GM18858 (cell line): ENCODE measurements around the gene ZNF518B.
A peak's percentile ranks its signal among the peaks of the same experiment; 100 is the strongest.
"Not testable (repeated sequence)": the region's sequence is repeated elsewhere in the genome, so short reads cannot be mapped to it uniquely, and the experiment has no call there.

Experiments
- ATAC-seq: cut with Tn5 transposase; IDR thresholded peaks from one replicate; pipeline ENCODE4 v1.9.1; 2021; ENCODE audit not compliant: unreplicated experiment

ZNF518B gene

GRCh38 chr4:10459305-10459704 is 2.1 kb upstream of the ZNF518B start:
- ATAC-seq = no peak

GRCh38 chr4:10458177-10458576 is 951 bp upstream of the ZNF518B start:
- ATAC-seq = no peak

- peak; percentile 36 for ATAC-seq
Measured at GRCh38 chr4:10456595-10457254, 501 bp downstream of the ZNF518B start.

- ATAC-seq = no peak
Measured at GRCh38 chr4:10456260-10456594, 999 bp downstream of the ZNF518B start.

GRCh38 chr4:10455133-10455532 is 2.1 kb downstream of the ZNF518B start:
- no peak for ATAC-seq

- ATAC-seq = no peak
Measured at GRCh38 chr4:10454726-10455125, 2.5 kb downstream of the ZNF518B start.

GRCh38 chr4:10454121-10454520 is 3.1 kb downstream of the ZNF518B start:
- no peak for ATAC-seq

GRCh38 chr4:10448991-10449390 is 8.2 kb downstream of the ZNF518B start:
- ATAC-seq = no peak

GRCh38 chr4:10442976-10443375 is 14.2 kb downstream of the ZNF518B start:
- no peak for ATAC-seq

GRCh38 chr4:10441512-10441911 is 15.7 kb downstream of the ZNF518B start:
- ATAC-seq = no peak

- peak; percentile 80 for ATAC-seq
Measured at GRCh38 chr4:10438924-10439323, 18.3 kb downstream of the ZNF518B start.

GRCh38 chr4:10437735-10438134 is 19.5 kb downstream of the ZNF518B start:
- no peak for ATAC-seq

GRCh38 chr4:10427680-10428079 is 29.5 kb downstream of the ZNF518B start:
- not testable (repeated sequence) for ATAC-seq

- no peak for ATAC-seq
Measured at GRCh38 chr4:10421344-10422055, 35.7 kb downstream of the ZNF518B start.

- no peak for ATAC-seq
Measured at GRCh38 chr4:10417740-10418139, 39.5 kb downstream of the ZNF518B start.

- ATAC-seq = no peak
Measured at GRCh38 chr4:10416441-10416840, 40.8 kb downstream of the ZNF518B start.

GRCh38 chr4:10413177-10413576 is 44.0 kb downstream of the ZNF518B start:
- peak; percentile 99 for ATAC-seq

- ATAC-seq = no peak
Measured at GRCh38 chr4:10405672-10406071, 51.6 kb downstream of the ZNF518B start.

- no peak for ATAC-seq
Measured at GRCh38 chr4:10403633-10404445, 53.4 kb downstream of the ZNF518B start.

GRCh38 chr4:10395971-10396580 is 61.1 kb downstream of the ZNF518B start:
- no peak for ATAC-seq
